ENCODE data around the gene SLC38A11. TPM values are rescaled to one million over a fixed set of nuclear protein-coding genes. Genes with fewer than 3 reads are reported as not detected.

SLC38A11 gene
- total and polyA plus RNA-seq, 7 donors: 0.07 to 1.6 (median 0.52) TPM

DNA sequence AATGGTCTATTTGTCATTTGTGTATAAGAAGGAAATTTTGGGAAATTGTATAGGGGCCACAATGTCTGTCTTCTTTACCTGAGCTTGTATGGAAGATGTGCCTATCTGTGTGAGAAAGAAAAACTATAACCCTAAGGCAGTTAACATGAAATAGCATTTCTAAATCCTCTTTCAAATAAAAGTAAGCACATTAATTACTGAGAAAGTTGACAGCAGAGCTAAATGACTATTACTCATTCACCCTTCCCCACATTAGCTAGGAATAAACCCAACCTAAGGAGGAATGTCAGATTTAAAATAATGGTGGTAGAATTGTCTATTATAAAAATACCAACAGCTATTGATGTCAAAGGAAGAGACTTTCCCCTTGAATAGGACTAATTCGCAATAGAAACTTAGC lies 56.2 kb downstream of the SLC38A11 start:
- TF ChIP-seq, protein P1, sequence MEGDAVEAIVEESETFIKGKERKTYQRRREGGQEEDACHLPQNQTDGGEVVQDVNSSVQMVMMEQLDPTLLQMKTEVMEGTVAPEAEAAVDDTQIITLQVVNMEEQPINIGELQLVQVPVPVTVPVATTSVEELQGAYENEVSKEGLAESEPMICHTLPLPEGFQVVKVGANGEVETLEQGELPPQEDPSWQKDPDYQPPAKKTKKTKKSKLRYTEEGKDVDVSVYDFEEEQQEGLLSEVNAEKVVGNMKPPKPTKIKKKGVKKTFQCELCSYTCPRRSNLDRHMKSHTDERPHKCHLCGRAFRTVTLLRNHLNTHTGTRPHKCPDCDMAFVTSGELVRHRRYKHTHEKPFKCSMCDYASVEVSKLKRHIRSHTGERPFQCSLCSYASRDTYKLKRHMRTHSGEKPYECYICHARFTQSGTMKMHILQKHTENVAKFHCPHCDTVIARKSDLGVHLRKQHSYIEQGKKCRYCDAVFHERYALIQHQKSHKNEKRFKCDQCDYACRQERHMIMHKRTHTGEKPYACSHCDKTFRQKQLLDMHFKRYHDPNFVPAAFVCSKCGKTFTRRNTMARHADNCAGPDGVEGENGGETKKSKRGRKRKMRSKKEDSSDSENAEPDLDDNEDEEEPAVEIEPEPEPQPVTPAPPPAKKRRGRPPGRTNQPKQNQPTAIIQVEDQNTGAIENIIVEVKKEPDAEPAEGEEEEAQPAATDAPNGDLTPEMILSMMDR (IDR thresholded peaks at IDR 0.05): no peak
- H3K4me3 ChIP-seq: no peak overlapping the region
- H3K9me3 ChIP-seq: no peaks in the 10 kb centered on the region
- 97 to 100% (median 100%) methylated on average over 1 of the region's 1 CpG for WGBS, 3 donors
- no peak overlapping the region for H3K27ac ChIP-seq
- H3K36me3 ChIP-seq (ENCODE audit: insufficient read depth in 1 of 2, low read depth in 1 of 2): no peaks in the 10 kb centered on the region
- no peak for ATAC-seq
- H3K4me1 ChIP-seq: no peaks in the 10 kb centered on the region
- no peak for DNase-seq
- intact Hi-C loops (cut with DNase I): no loop called here
- no peaks in the 10 kb centered on the region for H3K27me3 ChIP-seq (ENCODE audit: insufficient read depth in 3 of 3, low read length in 2 of 3)

DNA sequence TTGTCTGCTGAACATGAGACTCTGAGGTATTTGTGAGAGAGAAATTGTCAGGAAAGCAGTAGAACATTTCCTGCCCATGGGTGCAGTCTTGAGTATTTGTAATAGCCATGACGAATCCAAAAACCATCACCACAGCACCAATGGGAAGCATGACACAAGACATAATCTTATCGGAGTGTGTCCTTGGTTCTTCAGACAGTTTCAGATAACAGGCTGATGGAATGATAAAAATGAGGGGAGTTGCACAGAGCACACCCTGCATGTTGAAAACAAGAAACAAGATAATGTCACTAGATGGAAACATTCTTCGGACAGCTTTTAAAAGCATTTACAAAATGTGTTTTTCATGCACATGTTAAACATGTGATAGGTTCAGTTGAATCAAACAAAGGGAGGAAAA lies 56.9 kb downstream of the SLC38A11 start:
- Histone ChIP-seq H3K4me3 (no peak overlapping the region), H3K4me1 (no peaks in the 10 kb centered on the region), H3K36me3 (ENCODE audit: insufficient read depth in 1 of 2, low read depth in 1 of 2) (no peaks in the 10 kb centered on the region), H3K9me3 (no peaks in the 10 kb centered on the region), H3K27ac (no peak overlapping the region), H3K27me3 (ENCODE audit: insufficient read depth in 3 of 3, low read length in 2 of 3) (no peaks in the 10 kb centered on the region)
- ATAC-seq (no peak), DNase-seq (no peak)
- 22 to 24% (median 22%) methylated on average over 3 of the region's 3 CpGs for WGBS, 3 donors
- intact Hi-C loops (cut with DNase I): no loop called here
- TF ChIP-seq, protein P1 (IDR thresholded peaks at IDR 0.05): no peak

DNA sequence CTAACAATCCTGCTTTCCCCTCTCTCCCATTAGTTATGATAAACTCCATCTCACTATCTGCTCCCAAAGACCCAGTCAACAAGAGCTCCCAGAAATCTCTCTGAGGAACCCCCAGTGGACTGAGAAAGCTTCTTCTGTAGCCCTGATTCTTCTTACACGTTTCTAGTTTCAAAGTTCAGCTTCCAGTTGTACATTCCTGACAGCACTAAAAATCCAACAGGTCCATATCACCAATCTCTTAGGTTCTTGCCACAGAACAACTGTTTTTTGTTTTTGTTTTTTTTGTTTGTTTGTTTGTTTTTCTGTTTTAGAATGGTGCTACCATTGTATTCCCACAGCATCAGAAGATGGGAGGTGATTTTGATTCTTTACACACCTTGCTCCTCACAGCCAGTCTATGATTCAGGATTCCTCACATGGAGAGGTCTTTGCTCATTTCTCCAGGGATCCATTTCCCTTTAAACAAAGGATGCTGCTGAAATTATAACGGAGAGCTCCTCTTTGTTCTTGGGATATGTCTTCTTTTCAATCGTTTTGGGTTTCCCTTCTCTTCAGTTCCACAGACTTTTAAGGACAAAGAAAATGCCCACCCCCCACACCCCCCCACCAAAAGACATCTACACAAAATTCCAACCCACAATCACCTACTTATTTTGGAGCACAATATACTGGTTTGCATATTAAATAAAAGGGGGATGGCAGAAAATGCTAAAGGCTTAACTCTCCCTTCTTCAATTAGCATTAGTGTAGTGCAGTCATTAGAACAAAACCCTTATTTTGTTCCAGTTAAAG lies 57.7 kb downstream of the SLC38A11 start:
- Histone ChIP-seq H3K36me3 (ENCODE audit: insufficient read depth in 1 of 2, low read depth in 1 of 2) (no peaks in the 10 kb centered on the region), H3K4me1 (no peaks in the 10 kb centered on the region), H3K4me3 (no peak overlapping the region), H3K9me3 (no peaks in the 10 kb centered on the region), H3K27me3 (ENCODE audit: insufficient read depth in 3 of 3, low read length in 2 of 3) (no peaks in the 10 kb centered on the region), H3K27ac (no peak overlapping the region)
- no peak for ATAC-seq
- intact Hi-C loops (cut with DNase I): no loop called here
- TF ChIP-seq, protein P1 (IDR thresholded peaks at IDR 0.05): no peak
- WGBS, 3 donors: 42 to 53% (median 46%) methylated on average over 3 of the region's 3 CpGs
- DNase-seq: no peak

DNA sequence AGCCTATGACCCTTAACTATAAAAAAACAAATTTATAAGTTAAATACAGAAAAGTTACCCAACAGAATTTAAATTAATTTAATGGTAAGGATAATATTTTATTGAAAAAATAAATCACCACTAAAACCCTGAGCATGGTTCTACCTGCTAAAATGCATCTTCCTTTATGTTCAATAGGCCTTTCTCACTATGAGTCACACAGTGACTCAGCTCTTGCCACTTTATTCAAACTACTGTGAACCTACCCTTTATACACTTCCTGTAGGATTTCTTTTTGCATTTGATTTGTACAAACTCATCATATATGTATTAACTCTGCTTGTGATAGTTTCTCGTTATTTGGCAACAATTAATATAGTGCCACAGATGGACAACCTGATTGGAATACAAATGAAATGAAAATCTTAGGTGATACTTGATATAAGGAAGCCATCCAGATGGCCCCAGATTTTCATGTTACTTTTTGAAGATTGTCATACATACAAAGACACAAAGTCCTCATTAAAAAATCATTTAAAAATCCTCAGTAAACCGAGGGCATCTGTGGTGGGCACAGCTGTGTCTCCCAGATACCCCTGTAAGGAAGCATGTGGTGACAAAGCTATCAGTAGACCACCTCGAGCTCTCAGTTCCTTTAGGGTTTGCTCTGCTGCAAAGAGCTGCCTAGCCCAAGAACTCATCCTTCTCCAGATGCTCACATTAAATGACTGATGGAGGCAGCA lies 58.5 kb downstream of the SLC38A11 start:
- intact Hi-C loops (cut with DNase I): no loop called here

More for the DNA sequence above, 58.5 kb downstream of the SLC38A11 start:
- TF ChIP-seq, protein P1 (IDR thresholded peaks at IDR 0.05): no peak
- WGBS, 3 donors: 46 to 64% (median 49%) methylated on average over 3 of the region's 3 CpGs
- no peak for DNase-seq
- no peaks in the 10 kb centered on the region for H3K4me1 ChIP-seq
- ATAC-seq: no peak
- no peaks in the 10 kb centered on the region for H3K36me3 ChIP-seq (ENCODE audit: insufficient read depth in 1 of 2, low read depth in 1 of 2)
- H3K4me3 ChIP-seq: no peak overlapping the region
- H3K27me3 ChIP-seq (ENCODE audit: insufficient read depth in 3 of 3, low read length in 2 of 3): no peaks in the 10 kb centered on the region
- H3K27ac ChIP-seq: no peak overlapping the region
- H3K9me3 ChIP-seq: no peaks in the 10 kb centered on the region

All from psoas muscle (tissue), 8 donors.